ENCODE results near the gene RDX.
"Not testable (repeated sequence)": the region's sequence is repeated elsewhere in the genome, so short reads cannot be mapped to it uniquely, and the experiment has no call there.

Gene RDX

DNA sequence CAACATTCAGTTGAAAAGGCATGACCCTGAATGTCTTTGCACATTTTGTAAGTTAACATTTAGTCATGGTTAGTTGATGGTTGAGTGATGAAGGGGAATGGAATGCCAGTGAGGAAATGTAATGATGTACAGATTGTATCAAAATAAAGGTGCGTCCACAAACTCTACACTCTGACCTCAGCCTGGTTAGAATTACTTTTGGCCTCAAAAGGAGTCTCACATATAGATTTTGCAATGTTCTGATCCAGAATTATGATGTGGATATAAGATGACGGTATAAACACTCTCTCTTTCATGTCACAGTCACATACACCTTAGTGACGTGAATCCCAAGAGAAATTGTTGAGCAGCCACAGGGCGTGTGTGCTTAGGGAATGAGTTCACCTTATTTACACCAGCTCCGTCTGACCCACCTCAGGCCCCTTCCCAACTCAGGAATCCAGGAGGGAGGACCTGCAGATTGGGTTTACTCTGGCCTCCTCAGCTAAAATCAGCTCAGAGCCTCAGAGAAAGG lies 100.1 kb downstream of the RDX start:
- intact Hi-C loops (cut with DNase I; ENCODE audit: low total_unique reads): no loop called here
- Histone ChIP-seq H3K4me1 (no peaks in the 10 kb centered on the region), H3K9me3 (no peaks in the 10 kb centered on the region), H3K27me3 (no peaks in the 10 kb centered on the region), H3K36me3 (no peaks in the 10 kb centered on the region), H3K27ac (no peak overlapping the region), H3K4me3 (no peak overlapping the region)
- TF ChIP-seq, protein P1, sequence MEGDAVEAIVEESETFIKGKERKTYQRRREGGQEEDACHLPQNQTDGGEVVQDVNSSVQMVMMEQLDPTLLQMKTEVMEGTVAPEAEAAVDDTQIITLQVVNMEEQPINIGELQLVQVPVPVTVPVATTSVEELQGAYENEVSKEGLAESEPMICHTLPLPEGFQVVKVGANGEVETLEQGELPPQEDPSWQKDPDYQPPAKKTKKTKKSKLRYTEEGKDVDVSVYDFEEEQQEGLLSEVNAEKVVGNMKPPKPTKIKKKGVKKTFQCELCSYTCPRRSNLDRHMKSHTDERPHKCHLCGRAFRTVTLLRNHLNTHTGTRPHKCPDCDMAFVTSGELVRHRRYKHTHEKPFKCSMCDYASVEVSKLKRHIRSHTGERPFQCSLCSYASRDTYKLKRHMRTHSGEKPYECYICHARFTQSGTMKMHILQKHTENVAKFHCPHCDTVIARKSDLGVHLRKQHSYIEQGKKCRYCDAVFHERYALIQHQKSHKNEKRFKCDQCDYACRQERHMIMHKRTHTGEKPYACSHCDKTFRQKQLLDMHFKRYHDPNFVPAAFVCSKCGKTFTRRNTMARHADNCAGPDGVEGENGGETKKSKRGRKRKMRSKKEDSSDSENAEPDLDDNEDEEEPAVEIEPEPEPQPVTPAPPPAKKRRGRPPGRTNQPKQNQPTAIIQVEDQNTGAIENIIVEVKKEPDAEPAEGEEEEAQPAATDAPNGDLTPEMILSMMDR (IDR thresholded peaks at IDR 0.05): no peak
- no peak for DNase-seq

- H3K4me3 ChIP-seq; H3K27me3 ChIP-seq; H3K27ac ChIP-seq; DNase-seq; H3K9me3 ChIP-seq; H3K36me3 ChIP-seq; intact Hi-C loops (cut with DNase I; ENCODE audit: low total_unique reads); H3K4me1 ChIP-seq: not testable (repeated sequence)
Observed at GRCh38 chr11:110194211-110194766, 102.1 kb downstream of the RDX start.

DNA sequence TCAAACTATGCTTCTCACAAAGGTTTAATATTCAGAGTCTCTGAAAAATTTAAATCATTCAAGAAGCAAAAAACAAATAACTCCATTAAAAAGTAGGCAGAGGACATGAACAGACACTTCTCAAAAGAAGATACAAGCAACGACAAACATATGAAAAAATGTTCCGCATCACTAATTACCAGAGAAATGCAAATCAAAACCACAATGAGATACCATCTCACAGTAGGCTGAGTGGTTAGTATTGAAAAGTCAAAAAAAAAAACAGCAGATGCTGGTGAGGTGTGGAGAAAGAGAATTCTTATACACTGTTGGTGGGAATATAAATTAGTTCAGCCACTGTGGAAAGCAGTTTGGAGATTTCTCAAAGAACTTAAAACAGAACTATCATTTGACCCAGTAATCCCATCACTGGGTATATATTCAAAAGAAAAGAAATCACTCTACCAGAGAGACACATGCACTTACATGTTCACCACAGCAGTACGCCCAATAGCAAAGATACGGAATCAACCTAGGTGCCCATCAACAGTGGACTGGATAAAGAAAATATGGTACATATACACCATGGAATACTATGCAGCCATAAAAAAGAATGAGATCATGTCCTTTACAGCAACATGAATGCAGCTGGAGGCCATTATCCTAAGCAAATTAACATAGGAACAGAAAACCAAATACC lies 103.7 kb downstream of the RDX start:
- DNase-seq; H3K4me3 ChIP-seq; H3K36me3 ChIP-seq; H3K27ac ChIP-seq; intact Hi-C loops (cut with DNase I; ENCODE audit: low total_unique reads); H3K4me1 ChIP-seq; H3K27me3 ChIP-seq; H3K9me3 ChIP-seq: not testable (repeated sequence)

DNA sequence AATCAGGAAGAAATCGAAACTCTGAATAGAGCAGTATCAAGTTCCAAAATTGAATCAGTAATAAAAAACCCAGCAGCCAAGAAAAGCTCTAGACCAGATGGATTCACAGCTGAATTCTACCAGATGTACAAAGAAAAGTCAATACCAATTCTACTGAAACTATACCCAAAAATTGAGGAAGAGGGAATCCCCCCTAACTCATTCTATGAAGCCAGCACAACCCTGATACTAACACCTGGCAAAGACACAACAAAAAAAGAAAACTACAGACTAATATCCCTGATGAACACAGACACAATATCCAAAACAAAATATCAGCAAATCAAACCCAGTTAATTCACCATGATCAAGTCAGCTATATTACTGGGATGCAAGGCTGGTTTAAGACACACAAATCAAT lies 105.5 kb downstream of the RDX start:
- H3K36me3 ChIP-seq: no peaks in the 10 kb centered on the region
- no peaks in the 10 kb centered on the region for H3K27me3 ChIP-seq
- H3K27ac ChIP-seq: no peak overlapping the region
- no peaks in the 10 kb centered on the region for H3K9me3 ChIP-seq
- intact Hi-C loops (cut with DNase I; ENCODE audit: low total_unique reads): no loop called here
- no peaks in the 10 kb centered on the region for H3K4me1 ChIP-seq
- no peak for DNase-seq
- TF ChIP-seq, protein P1 (IDR thresholded peaks at IDR 0.05): no peak
- H3K4me3 ChIP-seq: no peak overlapping the region

DNA sequence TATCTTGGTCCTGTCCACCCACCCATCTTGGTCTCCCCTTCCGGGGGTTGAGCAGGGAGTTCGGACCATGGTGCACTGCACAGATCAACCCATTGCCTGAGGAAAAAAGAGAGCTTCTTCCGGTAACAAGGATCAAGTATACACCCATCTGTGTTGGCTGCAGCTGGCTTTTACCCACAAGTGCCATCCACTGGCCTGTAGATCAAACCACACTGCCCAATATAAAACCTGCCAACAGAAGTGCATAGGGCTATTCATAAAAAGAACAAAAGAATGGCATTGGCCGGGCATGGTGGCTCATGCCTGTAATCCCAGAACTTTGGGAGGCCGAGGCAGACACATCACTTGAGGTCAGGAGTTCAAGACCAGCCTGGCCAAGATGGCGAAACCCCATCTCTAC lies 108.7 kb downstream of the RDX start:
- Histone ChIP-seq H3K4me1 (no peaks in the 10 kb centered on the region), H3K4me3 (no peak overlapping the region), H3K36me3 (no peaks in the 10 kb centered on the region), H3K27me3 (no peaks in the 10 kb centered on the region), H3K27ac (no peak overlapping the region), H3K9me3 (no peaks in the 10 kb centered on the region)
- TF ChIP-seq, protein P1 (IDR thresholded peaks at IDR 0.05): no peak
- no peak for DNase-seq
- intact Hi-C loops (cut with DNase I; ENCODE audit: low total_unique reads): no loop called here

- Histone ChIP-seq H3K27ac (no peak overlapping the region), H3K9me3 (no peaks in the 10 kb centered on the region), H3K4me3 (no peak overlapping the region), H3K36me3 (no peaks in the 10 kb centered on the region), H3K27me3 (no peaks in the 10 kb centered on the region), H3K4me1 (no peaks in the 10 kb centered on the region)
- intact Hi-C loops (cut with DNase I; ENCODE audit: low total_unique reads): no loop called here
- DNase-seq: no peak
- TF ChIP-seq, protein P1 (IDR thresholded peaks at IDR 0.05): no peak
Observed at GRCh38 chr11:110186867-110187266, 109.5 kb downstream of the RDX start.

Data from tibial artery (tissue), 4 donors.